HEK293 (cell line): Measurements from ENCODE around the gene SELENOW.
A peak's percentile ranks its signal among the peaks of the same experiment; 100 is the strongest.

Experiments
- CTCF ChIA-PET: fragments of 350-600 bp; formaldehyde crosslinking; extraction: SDS; loops from one replicate; lab custom pipeline; 2021; ENCODE audit warnings: antibody characterized with exemption; lab: Yijun Ruan, JAX
- POLR2A ChIA-PET: fragments of 300-600 bp; formaldehyde crosslinking; extraction: SDS; loops from one replicate; lab custom pipeline; 2020; ENCODE audit warnings: antibody characterized with exemption, inconsistent platforms; lab: Yijun Ruan, JAX
- H3K27ac ChIP-seq: fragments of 200-500 bp; sonication (Bioruptor generic); 2 replicates; pipeline ENCODE4 v1.5.1; 2014; ENCODE audit warnings: low read depth, low read length, control low read depth, inconsistent platforms; ENCODE audit errors: extremely low read depth
- H3K36me3 ChIP-seq, 2 experiments: fragments of 200-500 bp in 1 of 2; sonication (Bioruptor generic) in 1 of 2; 1 replicate in 1 of 2; 2 replicates in 1 of 2; pipeline ENCODE4 v1.5.1; 2014 to 2017; ENCODE audit warnings: inconsistent platforms in 2 of 2, low read length in 2 of 2; ENCODE audit not compliant: control insufficient read depth in 2 of 2, insufficient read depth in 1 of 2
- H3K4me1 ChIP-seq: fragments of 200-500 bp; sonication (Bioruptor generic); 2 replicates; pipeline ENCODE4 v1.5.1; 2014; ENCODE audit warnings: mild to moderate bottlenecking, low read length, inconsistent platforms; ENCODE audit not compliant: control insufficient read depth, insufficient read depth
- H3K4me3 ChIP-seq: 2 replicates; pipeline ENCODE4 v1.5.1; 2011; ENCODE audit warnings: low read depth, mild to moderate bottlenecking, control low read depth, low read length, moderate library complexity
- H3K9me3 ChIP-seq: fragments of 200-500 bp; sonication (Bioruptor generic); 2 replicates; pipeline ENCODE4 v1.5.1; 2014; ENCODE audit warnings: low read depth, low read length, inconsistent platforms; ENCODE audit not compliant: control insufficient read depth, insufficient read depth
- FEZF1 ChIP-seq: fragments of 450-650 bp; formaldehyde crosslinking; IDR thresholded peaks from 2 replicates; pipeline ENCODE4 v1.5.1; 2016; ENCODE audit warnings: missing biosample characterization, missing genetic modification characterization
- GLIS1 ChIP-seq: fragments of 450-650 bp; formaldehyde crosslinking; IDR thresholded peaks from 2 replicates; pipeline ENCODE4 v1.5.1; 2016; ENCODE audit warnings: missing biosample characterization, missing genetic modification characterization
- GLIS2 ChIP-seq: fragments of 450-650 bp; formaldehyde crosslinking; IDR thresholded peaks from 2 replicates; pipeline ENCODE4 v1.5.1; 2016; ENCODE audit warnings: missing biosample characterization, missing genetic modification characterization
- HOXA7 ChIP-seq: sonication (generic); formaldehyde crosslinking; IDR thresholded peaks from 2 replicates; pipeline ENCODE4 v1.8.1; 2022; ENCODE audit warnings: missing genetic modification reagents, borderline replicate concordance
- HOXC10 ChIP-seq: sonication (generic); formaldehyde crosslinking; IDR thresholded peaks from 2 replicates; pipeline ENCODE4 v1.8.1; 2023; ENCODE audit warnings: mild to moderate bottlenecking, missing genetic modification reagents
- KLF10 ChIP-seq: fragments of 450-650 bp; IDR thresholded peaks from 2 replicates; pipeline ENCODE4 v1.5.1; 2018; ENCODE audit warnings: missing biosample characterization, mild to moderate bottlenecking, missing genetic modification characterization
- MZF1 ChIP-seq: fragments of 450-650 bp; formaldehyde crosslinking; IDR thresholded peaks from 2 replicates; pipeline ENCODE4 v1.5.1; 2017; ENCODE audit warnings: missing biosample characterization, missing genetic modification characterization, borderline replicate concordance
- TRIM28 ChIP-seq: IDR thresholded peaks from 2 replicates; pipeline ENCODE4 v1.6.1; 2011; ENCODE audit warnings: low read length, control low read depth, borderline replicate concordance
- ZBTB20 ChIP-seq: fragments of 450-650 bp; formaldehyde crosslinking; IDR thresholded peaks from 2 replicates; pipeline ENCODE4 v1.5.1; 2016; ENCODE audit warnings: missing biosample characterization, missing genetic modification characterization
- ZBTB21 ChIP-seq: fragments of 450-650 bp; formaldehyde crosslinking; IDR thresholded peaks from 2 replicates; pipeline ENCODE4 v1.5.1; 2017; ENCODE audit warnings: missing biosample characterization, missing genetic modification characterization
- ZBTB26 ChIP-seq: fragments of 450-650 bp; formaldehyde crosslinking; optimal IDR thresholded peaks from 2 replicates; pipeline ENCODE3; 2016; ENCODE audit warnings: missing biosample characterization, mild to moderate bottlenecking, missing genetic modification characterization
- ZBTB7A ChIP-seq: fragments of 450-650 bp; formaldehyde crosslinking; IDR thresholded peaks from 2 replicates; pipeline ENCODE4 v1.5.1; 2016; ENCODE audit warnings: low read depth, missing biosample characterization, missing genetic modification characterization
- ZBTB8A ChIP-seq: fragments of 450-650 bp; formaldehyde crosslinking; IDR thresholded peaks from 2 replicates; pipeline ENCODE4 v1.5.1; 2016; ENCODE audit warnings: missing biosample characterization, missing genetic modification characterization
- ZFHX2 ChIP-seq: fragments of 450-650 bp; formaldehyde crosslinking; conservative IDR thresholded peaks from 2 replicates; pipeline ENCODE4 v1.5.1; 2016; ENCODE audit warnings: missing biosample characterization, missing genetic modification characterization
- ZFP3 ChIP-seq: fragments of 450-650 bp; formaldehyde crosslinking; IDR thresholded peaks from 2 replicates; pipeline ENCODE4 v1.5.1; 2016; ENCODE audit warnings: low read depth, missing biosample characterization, missing genetic modification characterization
- ZFP69B ChIP-seq: fragments of 450-650 bp; formaldehyde crosslinking; IDR thresholded peaks from 2 replicates; pipeline ENCODE4 v1.5.1; 2016; ENCODE audit warnings: missing biosample characterization, missing genetic modification characterization
- ZIC2 ChIP-seq: fragments of 450-650 bp; formaldehyde crosslinking; IDR thresholded peaks from 2 replicates; pipeline ENCODE4 v1.5.1; 2016; ENCODE audit warnings: missing biosample characterization, missing genetic modification characterization
- ZNF10 ChIP-seq: fragments of 450-650 bp; formaldehyde crosslinking; IDR thresholded peaks from 2 replicates; pipeline ENCODE4 v1.5.1; 2017; ENCODE audit warnings: missing biosample characterization, missing genetic modification characterization
- ZNF121 ChIP-seq: fragments of 450-650 bp; formaldehyde crosslinking; IDR thresholded peaks from 2 replicates; pipeline ENCODE4 v1.5.1; 2016; ENCODE audit warnings: missing biosample characterization, missing genetic modification characterization
- ZNF211 ChIP-seq: fragments of 450-650 bp; formaldehyde crosslinking; IDR thresholded peaks from 2 replicates; pipeline ENCODE4 v1.5.1; 2016; ENCODE audit warnings: low read depth, missing biosample characterization, missing genetic modification characterization
- ZNF24 ChIP-seq: fragments of 450-650 bp; formaldehyde crosslinking; IDR thresholded peaks from 2 replicates; pipeline ENCODE4 v1.5.1; 2016; ENCODE audit warnings: missing biosample characterization, missing genetic modification characterization
- ZNF341 ChIP-seq: fragments of 450-650 bp; formaldehyde crosslinking; IDR thresholded peaks from 2 replicates; pipeline ENCODE4; 2016; ENCODE audit warnings: low read depth, missing biosample characterization, missing genetic modification characterization
- ZNF514 ChIP-seq: fragments of 450-650 bp; formaldehyde crosslinking; IDR thresholded peaks from 2 replicates; pipeline ENCODE4 v1.5.1; 2016; ENCODE audit warnings: missing biosample characterization, missing genetic modification characterization
- ZNF529 ChIP-seq: fragments of 450-650 bp; formaldehyde crosslinking; IDR thresholded peaks from 2 replicates; pipeline ENCODE4 v1.5.1; 2017; ENCODE audit warnings: missing genetic modification characterization, missing biosample characterization; ENCODE audit not compliant: insufficient replicate concordance
- ZNF600 ChIP-seq: fragments of 450-650 bp; formaldehyde crosslinking; IDR thresholded peaks from 2 replicates; pipeline ENCODE4 v1.5.1; 2016; ENCODE audit warnings: missing biosample characterization, missing genetic modification characterization
- ZNF610 ChIP-seq: fragments of 450-650 bp; formaldehyde crosslinking; IDR thresholded peaks from 2 replicates; pipeline ENCODE4 v1.5.1; 2016; ENCODE audit warnings: missing biosample characterization, missing genetic modification characterization, borderline replicate concordance
- ZNF629 ChIP-seq: fragments of 450-650 bp; formaldehyde crosslinking; IDR thresholded peaks from 2 replicates; pipeline ENCODE4 v1.5.1; 2017; ENCODE audit warnings: missing biosample characterization, missing genetic modification characterization
- ZNF792 ChIP-seq: fragments of 450-650 bp; formaldehyde crosslinking; IDR thresholded peaks from 2 replicates; pipeline ENCODE4 v1.5.1; 2016; ENCODE audit warnings: missing biosample characterization, missing genetic modification characterization
- ZSCAN16 ChIP-seq: fragments of 450-650 bp; formaldehyde crosslinking; IDR thresholded peaks from 2 replicates; pipeline ENCODE4 v1.5.1; 2016; ENCODE audit warnings: missing biosample characterization, missing genetic modification characterization
- ZSCAN4 ChIP-seq: fragments of 450-650 bp; formaldehyde crosslinking; IDR thresholded peaks from 2 replicates; pipeline ENCODE4 v1.5.1; 2017; ENCODE audit warnings: missing biosample characterization, missing genetic modification characterization
- TF ChIP-seq, protein P1 (sequence below): fragments of 450-650 bp; formaldehyde crosslinking; IDR thresholded peaks from 2 replicates; pipeline ENCODE4 v1.5.1; 2016; ENCODE audit warnings: missing biosample characterization, missing genetic modification characterization
- TF ChIP-seq, protein P2 (sequence below): fragments of 450-650 bp; formaldehyde crosslinking; IDR thresholded peaks from 2 replicates; pipeline ENCODE4 v1.5.1; 2016; ENCODE audit warnings: missing biosample characterization, missing genetic modification characterization

SELENOW gene

GRCh38 chr19:47778049-47778953 lies at the start of gene SELENOW (continued):
- TF ChIP-seq MZF1 (tag by site-specific recombination): peak; percentile 35; the same call in 1 of the 2 replicates
- TF ChIP-seq ZBTB8A (tag by site-specific recombination): peak; percentile 72
- no peak for TF ChIP-seq ZNF514
- TF ChIP-seq ZBTB20 (tag by site-specific recombination): peak; percentile 100
- TF ChIP-seq ZIC2: peak; percentile 94
- peak; percentile 94 for TF ChIP-seq GLIS1 (tag by site-specific recombination)
- peak; percentile 46; the same call in 1 of the 2 replicates for TF ChIP-seq ZNF341 (tag by site-specific recombination)
- TF ChIP-seq, protein P1, sequence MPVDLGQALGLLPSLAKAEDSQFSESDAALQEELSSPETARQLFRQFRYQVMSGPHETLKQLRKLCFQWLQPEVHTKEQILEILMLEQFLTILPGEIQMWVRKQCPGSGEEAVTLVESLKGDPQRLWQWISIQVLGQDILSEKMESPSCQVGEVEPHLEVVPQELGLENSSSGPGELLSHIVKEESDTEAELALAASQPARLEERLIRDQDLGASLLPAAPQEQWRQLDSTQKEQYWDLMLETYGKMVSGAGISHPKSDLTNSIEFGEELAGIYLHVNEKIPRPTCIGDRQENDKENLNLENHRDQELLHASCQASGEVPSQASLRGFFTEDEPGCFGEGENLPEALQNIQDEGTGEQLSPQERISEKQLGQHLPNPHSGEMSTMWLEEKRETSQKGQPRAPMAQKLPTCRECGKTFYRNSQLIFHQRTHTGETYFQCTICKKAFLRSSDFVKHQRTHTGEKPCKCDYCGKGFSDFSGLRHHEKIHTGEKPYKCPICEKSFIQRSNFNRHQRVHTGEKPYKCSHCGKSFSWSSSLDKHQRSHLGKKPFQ (tag by site-specific recombination): no peak
- no peak for TF ChIP-seq ZSCAN16 (tag by site-specific recombination)
- TF ChIP-seq ZNF529 (tag by site-specific recombination): no peak
- no peak for TF ChIP-seq ZNF211
- peak; percentile 40 for TF ChIP-seq ZNF121
- TF ChIP-seq HOXC10 (CRISPR knock-in tag): peak; percentile 90
- peak; percentile 14; the same call in 1 of the 2 replicates for TF ChIP-seq ZNF792 (tag by site-specific recombination)
- peak; percentile 96 for TF ChIP-seq ZFP69B
- TF ChIP-seq ZNF610: peak; percentile 93
- peak; percentile 36; the same call in 1 of the 2 replicates for TF ChIP-seq ZSCAN4 (tag by site-specific recombination)
- TF ChIP-seq HOXA7 (CRISPR knock-in tag): no peak
- TF ChIP-seq, protein P2, sequence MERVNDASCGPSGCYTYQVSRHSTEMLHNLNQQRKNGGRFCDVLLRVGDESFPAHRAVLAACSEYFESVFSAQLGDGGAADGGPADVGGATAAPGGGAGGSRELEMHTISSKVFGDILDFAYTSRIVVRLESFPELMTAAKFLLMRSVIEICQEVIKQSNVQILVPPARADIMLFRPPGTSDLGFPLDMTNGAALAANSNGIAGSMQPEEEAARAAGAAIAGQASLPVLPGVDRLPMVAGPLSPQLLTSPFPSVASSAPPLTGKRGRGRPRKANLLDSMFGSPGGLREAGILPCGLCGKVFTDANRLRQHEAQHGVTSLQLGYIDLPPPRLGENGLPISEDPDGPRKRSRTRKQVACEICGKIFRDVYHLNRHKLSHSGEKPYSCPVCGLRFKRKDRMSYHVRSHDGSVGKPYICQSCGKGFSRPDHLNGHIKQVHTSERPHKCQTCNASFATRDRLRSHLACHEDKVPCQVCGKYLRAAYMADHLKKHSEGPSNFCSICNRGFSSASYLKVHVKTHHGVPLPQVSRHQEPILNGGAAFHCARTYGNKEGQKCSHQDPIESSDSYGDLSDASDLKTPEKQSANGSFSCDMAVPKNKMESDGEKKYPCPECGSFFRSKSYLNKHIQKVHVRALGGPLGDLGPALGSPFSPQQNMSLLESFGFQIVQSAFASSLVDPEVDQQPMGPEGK: peak; percentile 92
- TF ChIP-seq ZFP3 (tag by site-specific recombination): no peak
- peak; percentile 24; the same call in 1 of the 2 replicates for TF ChIP-seq FEZF1 (tag by site-specific recombination)
- TF ChIP-seq TRIM28: no peak
- peak; percentile 90 for TF ChIP-seq ZBTB7A (tag by site-specific recombination)
- TF ChIP-seq ZNF10 (tag by site-specific recombination): peak; percentile 31; the same call in 1 of the 2 replicates
- TF ChIP-seq, all 188 proteins: peak for 68

DNA sequence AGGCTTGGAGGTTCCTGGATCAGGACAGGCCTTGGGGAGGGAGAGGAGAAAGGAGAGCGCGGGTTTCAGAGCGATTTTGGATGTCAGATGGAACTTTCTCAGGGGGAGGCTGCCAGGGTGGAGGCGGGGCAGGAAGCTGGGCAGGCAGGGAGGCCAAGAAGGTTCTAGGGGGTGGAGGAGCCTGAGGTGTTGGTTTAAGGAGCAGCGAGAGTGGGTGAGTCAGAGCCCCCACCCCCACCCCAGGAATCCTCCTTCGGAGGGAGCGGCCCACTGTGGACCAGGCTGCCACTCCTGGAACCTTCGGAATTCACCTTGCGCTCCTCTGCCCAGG lies 49.1 kb upstream of the SELENOW start:
- Histone ChIP-seq H3K36me3 (no peaks in the 10 kb centered on the region), H3K4me1 (peaks cover 4% of the 10 kb centered on the region), H3K9me3 (no peaks in the 10 kb centered on the region), H3K27ac (no peak overlapping the region; the same call in 1 of the 2 replicates), H3K4me3 (peak overlapping the region; percentile 45)
- ChIA-PET CTCF (interaction anchor here (0.7 to 1.6 kb wide), 3 partner anchors 14 to 38 kb away, joined by 4 to 8 read pairs (median 4); partner anchors contain the start of gene EHD2), POLR2A (interaction anchor here (0.6 to 1.7 kb wide), 9 partner anchors 11 to 381 kb away, joined by 3 to 7 read pairs (median 4); partner anchors contain the start of genes DHX34 and NOP53)
- TF ChIP-seq KLF10 (tag by site-specific recombination) (no peak; the same call in 1 of the 2 replicates), ZBTB26 (tag by site-specific recombination) (peak; percentile 13), GLIS1 (tag by site-specific recombination) (peak; percentile 93), GLIS2 (tag by site-specific recombination) (peak; percentile 57), ZBTB21 (tag by site-specific recombination) (peak; percentile 44; the same call in 1 of the 2 replicates), ZNF600 (tag by site-specific recombination) (peak; percentile 37; the same call in 1 of the 2 replicates), ZFHX2 (tag by site-specific recombination) (peak; percentile 71), ZIC2 (peak; percentile 64), ZNF629 (peak; percentile 55; the same call in 1 of the 2 replicates), ZNF24 (tag by site-specific recombination) (0 out of 2 replicates have a peak, but pooled peaks have one; percentile 47)
